K562 (cell line): ENCODE data around the gene FBRS. TPM values are rescaled to one million over a fixed set of nuclear protein-coding genes. Genes with fewer than 3 reads are reported as not detected.

Source experiments
- BRCA1 ChIP-seq, 2 experiments: fragments of 450-650 bp in 1 of 2; sonication (generic) in 1 of 2; formaldehyde crosslinking in 1 of 2; IDR thresholded peaks; 2 replicates each; pipeline versions ENCODE4 v1.5.0 to v1.6.1; 2017 to 2020; ENCODE audit warnings: mild to moderate bottlenecking in 1 of 2, missing genetic modification reagents in 1 of 2
- CREB3L1 ChIP-seq: fragments of 450-650 bp; IDR thresholded peaks from 2 replicates; pipeline ENCODE4 v1.6.1; 2014; ENCODE audit warnings: low read depth, mild to moderate bottlenecking, moderate library complexity, borderline replicate concordance
- RREB1 ChIP-seq: fragments of 250-450 bp; sonication (Bioruptor Pico); IDR thresholded peaks from 2 replicates; pipeline ENCODE4 v1.4.0; 2020
- SIN3B ChIP-seq: fragments of 450-650 bp; IDR thresholded peaks from 2 replicates; pipeline ENCODE4 v1.6.1; 2017; ENCODE audit warnings: low read depth, mild to moderate bottlenecking, moderate library complexity
- SIRT6 ChIP-seq: IDR thresholded peaks from one replicate; pipeline ENCODE4 v1.6.1; 2012; ENCODE audit warnings: low read depth, mild to moderate bottlenecking, control low read depth, inconsistent platforms, low read length, moderate library complexity
- ZFP30 ChIP-seq: fragments of 250-450 bp; sonication (Bioruptor Pico); IDR thresholded peaks from 2 replicates; pipeline ENCODE4 v1.8.0; 2022; ENCODE audit warnings: moderate library complexity, mild to moderate bottlenecking, inconsistent platforms, borderline replicate concordance
- ZNF253 ChIP-seq: fragments of 250-450 bp; sonication (Bioruptor Pico); conservative IDR thresholded peaks from 2 replicates; pipeline ENCODE4 v1.6.1; 2021; ENCODE audit warnings: mild to moderate bottlenecking
- ZNF436 ChIP-seq: fragments of 250-450, 450-650 bp; sonication (Bioruptor Pico); formaldehyde crosslinking; IDR thresholded peaks from 2 replicates; pipeline ENCODE4 v1.7.0; 2020; ENCODE audit warnings: mild to moderate bottlenecking
- polyA plus RNA-seq, 8 experiments: library from polyadenylated mRNA; depleted of rRNA in 4 of 8; stranded (reverse) in 5 of 8; unstranded in 3 of 8; fragments of >200 nt; fragmentation: Nextera tagmentation in 2 of 8; fragmentation: Illumina TruSeq in 1 of 8; extraction: Ambion mirVana in 2 of 8; extraction: Trizol in 1 of 8; gene quantifications; 2 replicates each; pipeline versions ENCODE4 v1.2.1 to v1.2.3, GENCODE V29; 2011 to 2014; ENCODE audit warnings: inconsistent platforms in 1 of 8, missing spikeins in 1 of 8
- total RNA-seq, 7 experiments: library from RNA; depleted of rRNA in 6 of 7; stranded (reverse); fragments of >200 nt in 6 of 7; fragmentation: Illumina TruSeq in 2 of 7; extraction: Trizol in 2 of 7; gene quantifications; 2 replicates each; pipeline versions ENCODE4 v1.2.1 to v1.2.3, GENCODE V29; 2011 to 2021; ENCODE audit warnings: low replicate concordance in 1 of 7
- TF ChIP-seq, protein P1 (sequence below): fragments of 250-450 bp; sonication (Bioruptor Pico); IDR thresholded peaks from 2 replicates; pipeline ENCODE4 v1.8.0; 2022; ENCODE audit warnings: inconsistent platforms
- TF ChIP-seq, protein P2 (sequence below): sonication (generic); formaldehyde crosslinking; IDR thresholded peaks from 2 replicates; pipeline ENCODE4 v1.8.1; 2023; ENCODE audit warnings: mild to moderate bottlenecking, missing genetic modification reagents

The FBRS gene
- total and polyA plus RNA-seq, 9 of the 15 experiments (the other 6 are each of a cell fraction or from before 2014, with no cell fraction given): 0.32 to 59.5 (median 13.1) TPM

DNA sequence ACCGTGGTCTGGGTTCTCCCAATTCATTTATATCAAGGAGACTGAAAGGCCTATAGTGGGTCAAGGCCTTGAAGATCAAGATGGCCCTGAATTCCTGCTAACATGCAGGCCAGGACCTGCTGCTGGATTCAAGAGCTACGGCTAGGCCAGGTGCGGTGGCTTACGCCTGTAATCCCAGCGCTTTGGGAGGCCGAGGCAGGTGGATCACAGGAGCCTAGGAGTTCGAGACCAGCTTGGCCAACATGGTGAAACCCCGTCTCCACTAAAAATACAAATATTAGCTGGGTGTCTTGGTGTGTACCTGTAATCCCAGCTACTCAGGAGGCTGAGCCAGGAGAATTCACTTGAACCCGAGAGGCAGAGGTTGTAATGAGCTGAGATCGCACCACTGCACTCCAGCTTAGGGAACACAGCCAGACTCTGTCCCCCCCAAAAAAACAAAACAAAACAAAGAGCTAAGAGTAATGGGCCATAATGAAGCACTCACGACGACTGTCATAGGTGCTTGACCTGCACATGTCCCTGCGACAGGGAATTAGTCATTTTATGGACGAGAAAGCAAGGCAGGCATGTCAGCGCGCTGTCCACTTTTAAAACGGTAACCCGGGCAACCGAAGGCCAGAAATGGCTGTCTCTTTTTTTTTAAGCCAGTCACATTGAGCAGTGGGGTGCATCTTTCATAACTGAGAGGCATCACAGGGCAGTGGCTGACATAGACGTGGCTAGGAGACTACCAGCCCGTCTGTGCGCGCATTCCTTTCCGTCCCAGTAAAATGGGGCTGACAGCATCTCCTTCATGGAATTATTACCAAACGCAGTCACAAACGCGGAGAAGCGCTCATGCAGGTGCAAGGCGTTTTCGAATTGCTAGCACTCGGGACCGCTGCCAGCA is 1.0 kb upstream of the FBRS start (continued):
- peak; percentile 83; the same call in 1 of the 2 replicates for TF ChIP-seq RREB1 (CRISPR knock-in tag)
- TF ChIP-seq, protein P1, sequence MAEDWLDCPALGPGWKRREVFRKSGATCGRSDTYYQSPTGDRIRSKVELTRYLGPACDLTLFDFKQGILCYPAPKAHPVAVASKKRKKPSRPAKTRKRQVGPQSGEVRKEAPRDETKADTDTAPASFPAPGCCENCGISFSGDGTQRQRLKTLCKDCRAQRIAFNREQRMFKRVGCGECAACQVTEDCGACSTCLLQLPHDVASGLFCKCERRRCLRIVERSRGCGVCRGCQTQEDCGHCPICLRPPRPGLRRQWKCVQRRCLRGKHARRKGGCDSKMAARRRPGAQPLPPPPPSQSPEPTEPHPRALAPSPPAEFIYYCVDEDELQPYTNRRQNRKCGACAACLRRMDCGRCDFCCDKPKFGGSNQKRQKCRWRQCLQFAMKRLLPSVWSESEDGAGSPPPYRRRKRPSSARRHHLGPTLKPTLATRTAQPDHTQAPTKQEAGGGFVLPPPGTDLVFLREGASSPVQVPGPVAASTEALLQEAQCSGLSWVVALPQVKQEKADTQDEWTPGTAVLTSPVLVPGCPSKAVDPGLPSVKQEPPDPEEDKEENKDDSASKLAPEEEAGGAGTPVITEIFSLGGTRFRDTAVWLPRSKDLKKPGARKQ: no peak
- no peak for TF ChIP-seq SIRT6
- TF ChIP-seq, protein P2, sequence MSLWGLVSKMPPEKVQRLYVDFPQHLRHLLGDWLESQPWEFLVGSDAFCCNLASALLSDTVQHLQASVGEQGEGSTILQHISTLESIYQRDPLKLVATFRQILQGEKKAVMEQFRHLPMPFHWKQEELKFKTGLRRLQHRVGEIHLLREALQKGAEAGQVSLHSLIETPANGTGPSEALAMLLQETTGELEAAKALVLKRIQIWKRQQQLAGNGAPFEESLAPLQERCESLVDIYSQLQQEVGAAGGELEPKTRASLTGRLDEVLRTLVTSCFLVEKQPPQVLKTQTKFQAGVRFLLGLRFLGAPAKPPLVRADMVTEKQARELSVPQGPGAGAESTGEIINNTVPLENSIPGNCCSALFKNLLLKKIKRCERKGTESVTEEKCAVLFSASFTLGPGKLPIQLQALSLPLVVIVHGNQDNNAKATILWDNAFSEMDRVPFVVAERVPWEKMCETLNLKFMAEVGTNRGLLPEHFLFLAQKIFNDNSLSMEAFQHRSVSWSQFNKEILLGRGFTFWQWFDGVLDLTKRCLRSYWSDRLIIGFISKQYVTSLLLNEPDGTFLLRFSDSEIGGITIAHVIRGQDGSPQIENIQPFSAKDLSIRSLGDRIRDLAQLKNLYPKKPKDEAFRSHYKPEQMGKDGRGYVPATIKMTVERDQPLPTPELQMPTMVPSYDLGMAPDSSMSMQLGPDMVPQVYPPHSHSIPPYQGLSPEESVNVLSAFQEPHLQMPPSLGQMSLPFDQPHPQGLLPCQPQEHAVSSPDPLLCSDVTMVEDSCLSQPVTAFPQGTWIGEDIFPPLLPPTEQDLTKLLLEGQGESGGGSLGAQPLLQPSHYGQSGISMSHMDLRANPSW: no peak
- no peak for TF ChIP-seq BRCA1 (IDR thresholded peaks at IDR 0.05)
- TF ChIP-seq BRCA1 (CRISPR knock-in tag; IDR thresholded peaks at IDR 0.05): no peak
- TF ChIP-seq ZNF253: no peak
- TF ChIP-seq ZFP30 (CRISPR knock-in tag): no peak
- no peak for TF ChIP-seq SIN3B
- TF ChIP-seq ZNF436 (CRISPR knock-in tag): no peak
- no peak for TF ChIP-seq CREB3L1
